ENCODE results near the gene TIPARP. TPM values are rescaled to one million over a fixed set of nuclear protein-coding genes. Genes with fewer than 3 reads are reported as not detected.
"Not testable (repeated sequence)": the region's sequence is repeated elsewhere in the genome, so short reads cannot be mapped to it uniquely, and the experiment has no call there.

Gene TIPARP
- polyA plus RNA-seq, 1 experiment = 25.1 TPM

DNA sequence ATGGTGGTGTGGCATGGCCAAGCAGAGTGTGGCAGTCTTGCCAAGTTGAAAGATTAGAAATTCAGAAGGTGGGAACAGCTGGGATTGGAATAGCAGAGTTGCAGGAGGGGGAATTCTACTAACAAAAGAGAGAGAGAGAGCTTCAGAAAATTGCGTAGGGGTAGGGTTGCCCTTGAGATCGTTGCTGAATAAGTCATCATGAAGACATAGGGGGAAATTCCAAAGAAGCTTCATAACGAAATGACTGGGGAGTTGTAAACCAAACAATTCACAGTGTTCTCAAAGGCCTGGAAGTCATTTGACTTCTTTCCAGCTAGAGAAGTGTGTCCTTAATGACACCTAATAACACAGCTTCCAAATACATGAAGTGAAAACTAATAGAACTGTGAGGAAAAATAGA lies 26.3 kb upstream of the TIPARP start:
- CTCF ChIA-PET = interaction anchor here (1.1 to 1.4 kb wide), 2 partner anchors 25 to 489 kb away, joined by 3 to 4 read pairs; no protein-coding TSS in a partner anchor
- no peaks in the 10 kb centered on the region for H3K9me3 ChIP-seq (ENCODE audit: control insufficient read depth, insufficient read depth, low read length)
- TF ChIP-seq, protein P1, sequence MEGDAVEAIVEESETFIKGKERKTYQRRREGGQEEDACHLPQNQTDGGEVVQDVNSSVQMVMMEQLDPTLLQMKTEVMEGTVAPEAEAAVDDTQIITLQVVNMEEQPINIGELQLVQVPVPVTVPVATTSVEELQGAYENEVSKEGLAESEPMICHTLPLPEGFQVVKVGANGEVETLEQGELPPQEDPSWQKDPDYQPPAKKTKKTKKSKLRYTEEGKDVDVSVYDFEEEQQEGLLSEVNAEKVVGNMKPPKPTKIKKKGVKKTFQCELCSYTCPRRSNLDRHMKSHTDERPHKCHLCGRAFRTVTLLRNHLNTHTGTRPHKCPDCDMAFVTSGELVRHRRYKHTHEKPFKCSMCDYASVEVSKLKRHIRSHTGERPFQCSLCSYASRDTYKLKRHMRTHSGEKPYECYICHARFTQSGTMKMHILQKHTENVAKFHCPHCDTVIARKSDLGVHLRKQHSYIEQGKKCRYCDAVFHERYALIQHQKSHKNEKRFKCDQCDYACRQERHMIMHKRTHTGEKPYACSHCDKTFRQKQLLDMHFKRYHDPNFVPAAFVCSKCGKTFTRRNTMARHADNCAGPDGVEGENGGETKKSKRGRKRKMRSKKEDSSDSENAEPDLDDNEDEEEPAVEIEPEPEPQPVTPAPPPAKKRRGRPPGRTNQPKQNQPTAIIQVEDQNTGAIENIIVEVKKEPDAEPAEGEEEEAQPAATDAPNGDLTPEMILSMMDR (IDR thresholded peaks at IDR 0.05; ENCODE audit: low read depth, low read length) = no peak
- no peaks in the 10 kb centered on the region for H3K27me3 ChIP-seq (ENCODE audit: control insufficient read depth, insufficient read depth, low read length)
- no peak overlapping the region for H3K4me3 ChIP-seq (ENCODE audit: low read depth, low read length)
- no peak overlapping the region for H3K27ac ChIP-seq (ENCODE audit: low read depth, low read length)
- no peak for DNase-seq (ENCODE audit: low read depth, low spot score)
- POLR2A ChIA-PET = interaction anchor here (0.6 to 0.9 kb wide), 2 partner anchors 11 to 307 kb away, joined by 3 read pairs; no protein-coding TSS in a partner anchor

DNA sequence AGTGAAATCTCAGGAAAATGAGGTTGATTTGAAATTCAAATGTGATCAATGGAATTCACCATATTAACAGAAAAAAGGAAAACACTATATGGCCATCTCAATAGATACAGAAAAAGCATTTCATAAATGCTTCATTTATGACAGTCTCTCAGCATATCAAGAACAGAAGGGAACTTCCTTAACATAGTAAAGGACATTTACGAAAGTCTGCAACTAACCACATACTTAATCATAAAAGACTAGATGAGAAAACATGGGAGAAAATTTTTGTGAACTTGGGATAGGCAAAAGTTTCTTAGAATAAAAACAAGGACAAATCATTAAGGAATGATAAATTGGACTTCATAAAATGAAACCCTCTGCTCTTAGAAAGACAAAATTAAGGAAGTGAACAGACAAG lies 24.7 kb upstream of the TIPARP start:
- Histone ChIP-seq H3K27me3 (ENCODE audit: control insufficient read depth, insufficient read depth, low read length) (no peaks in the 10 kb centered on the region), H3K27ac (ENCODE audit: low read depth, low read length) (no peak overlapping the region), H3K4me3 (ENCODE audit: low read depth, low read length) (no peak overlapping the region), H3K9me3 (ENCODE audit: control insufficient read depth, insufficient read depth, low read length) (no peaks in the 10 kb centered on the region)
- no peak for DNase-seq (ENCODE audit: low read depth, low spot score)
- TF ChIP-seq, protein P1 (IDR thresholded peaks at IDR 0.05; ENCODE audit: low read depth, low read length) = no peak
- CTCF ChIA-PET = no interaction called here
- POLR2A ChIA-PET = no interaction called here

DNA sequence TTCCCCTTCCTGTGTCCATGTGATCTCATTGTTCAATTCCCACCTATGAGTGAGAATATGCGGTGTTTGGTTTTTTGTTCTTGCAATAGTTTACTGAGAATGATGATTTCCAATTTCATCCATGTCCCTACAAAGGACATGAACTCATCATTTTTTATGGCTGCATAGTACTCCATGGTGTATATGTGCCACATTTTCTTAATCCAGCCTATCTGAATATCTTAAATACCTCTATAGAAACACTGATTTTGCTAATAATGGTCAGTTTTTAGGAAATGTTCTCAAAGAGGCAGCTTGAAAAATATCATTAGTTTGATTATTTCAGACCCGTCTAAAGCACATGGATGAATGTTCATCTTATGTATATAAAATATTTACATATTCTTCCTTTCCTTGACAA lies 21.7 kb upstream of the TIPARP start:
- H3K27me3 ChIP-seq (ENCODE audit: control insufficient read depth, insufficient read depth, low read length); DNase-seq (ENCODE audit: low read depth, low spot score); H3K4me3 ChIP-seq (ENCODE audit: low read depth, low read length); CTCF ChIA-PET; POLR2A ChIA-PET; H3K27ac ChIP-seq (ENCODE audit: low read depth, low read length); H3K9me3 ChIP-seq (ENCODE audit: control insufficient read depth, insufficient read depth, low read length): not testable (repeated sequence)

DNA sequence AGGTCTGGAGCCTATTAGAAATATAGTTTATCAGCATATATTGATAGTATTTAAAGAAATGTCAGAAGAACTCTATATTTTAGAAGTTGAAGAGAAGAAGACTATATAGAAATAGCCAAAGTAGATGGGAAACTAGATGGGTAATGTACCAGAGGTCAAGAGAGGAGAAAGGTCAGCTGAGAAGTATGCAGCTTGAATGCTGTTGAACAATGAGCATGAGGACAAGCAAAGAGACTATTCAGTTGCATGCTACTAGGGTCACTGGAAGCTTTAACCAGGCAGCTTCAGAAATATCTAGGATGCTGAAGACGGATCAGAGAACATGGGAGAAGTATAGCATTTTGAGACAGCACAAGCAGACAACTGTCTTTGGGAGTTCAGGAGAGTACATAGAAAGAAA lies 19.6 kb upstream of the TIPARP start:
- CTCF ChIA-PET = interaction anchor here (1.2 kb wide), 1 partner anchor 119 kb away, joined by 3 read pairs; no protein-coding TSS in a partner anchor

DNA sequence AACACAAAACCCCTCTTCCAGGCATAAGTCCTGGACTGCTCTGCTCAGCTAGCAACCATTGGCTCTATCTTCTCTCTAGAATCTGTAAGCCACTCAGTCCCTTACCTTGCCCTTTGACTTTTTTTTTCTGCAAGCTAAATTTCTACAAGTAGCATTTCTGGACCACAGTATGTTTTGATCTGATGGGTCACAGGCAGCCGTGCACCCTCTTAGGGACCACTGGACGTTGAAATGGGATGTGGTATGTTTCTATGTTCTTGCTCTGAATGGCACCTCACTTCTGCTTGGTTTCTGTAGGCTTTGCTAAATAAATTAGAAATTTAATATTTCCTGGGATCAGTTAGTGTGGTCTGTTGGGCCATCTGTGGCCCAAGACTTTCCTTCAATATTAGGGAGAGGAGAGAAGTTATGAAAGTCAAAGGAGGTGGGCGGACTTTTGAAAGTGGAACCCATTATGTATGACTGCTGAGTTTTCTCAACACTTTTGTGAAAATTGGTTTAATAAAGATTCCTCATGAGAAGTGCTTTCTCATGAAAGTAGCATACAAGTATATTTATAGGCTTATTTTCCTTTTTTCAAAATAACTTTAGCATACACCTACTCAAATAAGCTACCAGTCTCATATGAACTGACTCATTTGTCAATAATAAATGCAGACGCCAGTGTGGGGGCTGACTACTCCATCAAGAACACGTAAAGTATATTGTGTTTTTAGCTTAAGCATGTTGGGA lies 18.4 kb upstream of the TIPARP start:
- Histone ChIP-seq H3K27ac (ENCODE audit: low read depth, low read length) (no peak overlapping the region), H3K27me3 (ENCODE audit: control insufficient read depth, insufficient read depth, low read length) (no peaks in the 10 kb centered on the region), H3K4me3 (ENCODE audit: low read depth, low read length) (no peak overlapping the region), H3K9me3 (ENCODE audit: control insufficient read depth, insufficient read depth, low read length) (no peaks in the 10 kb centered on the region)
- CTCF ChIA-PET = interaction anchor here (1.2 kb wide), 1 partner anchor 121 kb away, joined by 3 read pairs; no protein-coding TSS in a partner anchor
- no peak for DNase-seq (ENCODE audit: low read depth, low spot score)
- POLR2A ChIA-PET = no interaction called here
- TF ChIP-seq, protein P1 (IDR thresholded peaks at IDR 0.05; ENCODE audit: low read depth, low read length) = no peak

More for the DNA sequence above, 19.6 kb upstream of the TIPARP start:
- no peak overlapping the region for H3K27ac ChIP-seq (ENCODE audit: low read depth, low read length)
- TF ChIP-seq, protein P1 (IDR thresholded peaks at IDR 0.05; ENCODE audit: low read depth, low read length) = no peak
- no peaks in the 10 kb centered on the region for H3K27me3 ChIP-seq (ENCODE audit: control insufficient read depth, insufficient read depth, low read length)
- H3K4me3 ChIP-seq (ENCODE audit: low read depth, low read length) = no peak overlapping the region
- POLR2A ChIA-PET = no interaction called here
- no peaks in the 10 kb centered on the region for H3K9me3 ChIP-seq (ENCODE audit: control insufficient read depth, insufficient read depth, low read length)
- no peak for DNase-seq (ENCODE audit: low read depth, low spot score)
